ENCODE measurements around the gene RHOD. TPM values are rescaled to one million over a fixed set of nuclear protein-coding genes. Genes with fewer than 3 reads are reported as not detected.

Gene RHOD
- total RNA-seq, 1 experiment from 2014 or later: 33.5 TPM

GRCh38 chr11:67032830-67033551, 23.7 kb upstream of the RHOD start:
- TF ChIP-seq REST (IDR thresholded peaks at IDR 0.05; ENCODE audit: insufficient read depth in 1 of 2, low read depth in 2 of 2, low read length in 1 of 2): no peak
- no TSS peak for BruUV-seq (replicated peaks)
- ATAC-seq (peak; percentile 85), DNase-seq (ENCODE audit: low read depth, low spot score) (no peak)
- intact Hi-C loops (cut with micrococcal nuclease; ENCODE audit: unreplicated experiment): no loop called here
- POLR2A ChIA-PET: interaction anchor here (0.5 to 0.7 kb wide), 2 partner anchors 193 to 1031 kb away, joined by 7 to 10 read pairs; partner anchors contain the start of genes BANF1 and EIF1AD
- Histone ChIP-seq H3K36me3 (ENCODE audit: control insufficient read depth, insufficient read depth, low read length) (no peaks in the 10 kb centered on the region), H3K4me1 (ENCODE audit: control insufficient read depth, insufficient read depth, low read length) (peaks cover 8% of the 10 kb centered on the region; the same call in 1 of the 2 replicates), H3K4me3 (ENCODE audit: low read depth in 2 of 2, low read length in 2 of 2) (no peak overlapping the region), H3K27me3 (ENCODE audit: control insufficient read depth, insufficient read depth, low read length) (no peaks in the 10 kb centered on the region), H3K9me3 (ENCODE audit: control insufficient read depth, insufficient read depth, low read depth, low read length) (no peaks in the 10 kb centered on the region), H3K27ac (ENCODE audit: low read length) (no peak overlapping the region)
- in situ Hi-C loops (cut with HindIII; ENCODE audit: low pct_unique_long_range_greater_than_20kb, low sequenced_read_pairs): no loop called here
- CTCF ChIA-PET: interaction anchor here (0.6 to 0.7 kb wide), 3 partner anchors 12 to 355 kb away, joined by 6 to 8 read pairs (median 6); no protein-coding TSS in a partner anchor

- H3K27me3 ChIP-seq (ENCODE audit: control insufficient read depth, insufficient read depth, low read length): no peaks in the 10 kb centered on the region
- peaks cover 8% of the 10 kb centered on the region; the same call in 1 of the 2 replicates for H3K4me1 ChIP-seq (ENCODE audit: control insufficient read depth, insufficient read depth, low read length)
- H3K27ac ChIP-seq (ENCODE audit: low read length): no peak overlapping the region
- no peaks in the 10 kb centered on the region for H3K9me3 ChIP-seq (ENCODE audit: control insufficient read depth, insufficient read depth, low read depth, low read length)
- intact Hi-C loops (cut with micrococcal nuclease; ENCODE audit: unreplicated experiment) (no loop called here), in situ Hi-C loops (cut with HindIII; ENCODE audit: low pct_unique_long_range_greater_than_20kb, low sequenced_read_pairs) (no loop called here)
- peak; percentile 55 for ATAC-seq
- no peaks in the 10 kb centered on the region for H3K36me3 ChIP-seq (ENCODE audit: control insufficient read depth, insufficient read depth, low read length)
- no peak overlapping the region for H3K4me3 ChIP-seq (ENCODE audit: low read depth in 2 of 2, low read length in 2 of 2)
- ChIA-PET POLR2A (no interaction called here), CTCF (interaction anchor here (0.6 kb wide), 1 partner anchor 11 kb away, joined by 6 read pairs; no protein-coding TSS in a partner anchor)
- TF ChIP-seq POLR2AphosphoS5 (IDR thresholded peaks at IDR 0.05; ENCODE audit: low read depth, low read length): no peak
- TF ChIP-seq TCF7L2 (IDR thresholded peaks at IDR 0.05; ENCODE audit: low read depth, low read length): no peak
- no peak for TF ChIP-seq CTCF (IDR thresholded peaks at IDR 0.05)
- BruUV-seq (replicated peaks): no TSS peak
- no peak for DNase-seq (ENCODE audit: low read depth, low spot score)
These were observed 22.9 kb upstream of the RHOD start for GRCh38 chr11:67033661-67034166.

GRCh38 chr11:67034350-67034749, 22.3 kb upstream of the RHOD start:
- H3K27me3 ChIP-seq (ENCODE audit: control insufficient read depth, insufficient read depth, low read length): no peaks in the 10 kb centered on the region
- H3K36me3 ChIP-seq (ENCODE audit: control insufficient read depth, insufficient read depth, low read length): no peaks in the 10 kb centered on the region
- no peaks in the 10 kb centered on the region for H3K9me3 ChIP-seq (ENCODE audit: control insufficient read depth, insufficient read depth, low read depth, low read length)
- in situ Hi-C loops (cut with HindIII; ENCODE audit: low pct_unique_long_range_greater_than_20kb, low sequenced_read_pairs): no loop called here
- POLR2A ChIA-PET: no interaction called here
- peaks cover 8% of the 10 kb centered on the region; the same call in 1 of the 2 replicates for H3K4me1 ChIP-seq (ENCODE audit: control insufficient read depth, insufficient read depth, low read length)
- no TSS peak for BruUV-seq (replicated peaks)
- no peak overlapping the region for H3K4me3 ChIP-seq (ENCODE audit: low read depth in 2 of 2, low read length in 2 of 2)
- DNase-seq (ENCODE audit: low read depth, low spot score) (no peak), ATAC-seq (no peak)
- no peak overlapping the region for H3K27ac ChIP-seq (ENCODE audit: low read length)
- intact Hi-C loops (cut with micrococcal nuclease; ENCODE audit: unreplicated experiment): no loop called here
- CTCF ChIA-PET: no interaction called here
- no peak for TF ChIP-seq TCF7L2 (IDR thresholded peaks at IDR 0.05; ENCODE audit: low read depth, low read length)
- no peak for TF ChIP-seq CTCF (IDR thresholded peaks at IDR 0.05)
- no peak for TF ChIP-seq POLR2AphosphoS5 (IDR thresholded peaks at IDR 0.05; ENCODE audit: low read depth, low read length)
- TF ChIP-seq REST (IDR thresholded peaks at IDR 0.05; ENCODE audit: insufficient read depth in 1 of 2, low read depth in 2 of 2, low read length in 1 of 2): no peak
- no peak for TF ChIP-seq SIN3A (IDR thresholded peaks at IDR 0.05; ENCODE audit: borderline replicate concordance, insufficient read depth, low read depth, low read length)
